ELF-1 (cell line): ENCODE data around the gene CARD14.
A peak's percentile ranks its signal among the peaks of the same experiment; 100 is the strongest.
"Not testable (repeated sequence)": the region's sequence is repeated elsewhere in the genome, so short reads cannot be mapped to it uniquely, and the experiment has no call there.

Experiments
- DNase-seq: peaks from one replicate; pipeline ENCODE4 v3.0.0-alpha.2; 2016; ENCODE audit warnings: low read depth, low spot score

The CARD14 gene

DNA sequence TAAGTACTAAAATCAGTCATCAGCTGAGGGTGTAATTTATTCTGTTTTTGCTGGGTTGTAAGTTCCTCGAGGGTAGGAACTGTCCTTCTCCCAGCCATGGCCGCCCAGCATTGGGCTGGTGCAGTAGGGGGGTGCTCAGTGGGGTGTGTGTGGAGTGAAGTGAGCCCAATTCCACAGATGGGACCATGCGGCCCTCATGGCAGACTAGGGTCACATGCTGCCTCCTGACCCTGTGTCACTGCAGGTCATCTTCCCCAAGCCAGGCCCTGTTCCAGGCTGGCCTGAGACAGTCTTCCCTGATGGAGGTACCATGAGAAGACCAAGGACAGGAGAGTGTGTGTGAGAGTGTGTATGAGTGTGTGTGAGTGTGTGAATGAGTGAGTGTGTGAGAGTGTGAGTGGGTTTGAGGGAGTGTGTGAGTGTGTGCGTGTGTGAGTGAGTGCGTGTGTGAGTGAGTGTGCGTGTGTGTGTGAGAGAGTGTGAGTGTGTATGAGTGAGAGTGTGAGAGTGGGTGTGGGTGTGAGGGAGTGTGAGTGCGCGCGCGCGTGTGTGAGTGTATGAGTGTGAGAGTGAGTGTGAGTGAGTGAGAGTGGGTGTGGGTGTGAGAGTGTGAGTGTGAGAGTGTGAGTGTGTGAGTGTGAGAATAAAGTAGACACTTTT lies 54.1 kb downstream of the CARD14 start:
- no peak for DNase-seq

DNA sequence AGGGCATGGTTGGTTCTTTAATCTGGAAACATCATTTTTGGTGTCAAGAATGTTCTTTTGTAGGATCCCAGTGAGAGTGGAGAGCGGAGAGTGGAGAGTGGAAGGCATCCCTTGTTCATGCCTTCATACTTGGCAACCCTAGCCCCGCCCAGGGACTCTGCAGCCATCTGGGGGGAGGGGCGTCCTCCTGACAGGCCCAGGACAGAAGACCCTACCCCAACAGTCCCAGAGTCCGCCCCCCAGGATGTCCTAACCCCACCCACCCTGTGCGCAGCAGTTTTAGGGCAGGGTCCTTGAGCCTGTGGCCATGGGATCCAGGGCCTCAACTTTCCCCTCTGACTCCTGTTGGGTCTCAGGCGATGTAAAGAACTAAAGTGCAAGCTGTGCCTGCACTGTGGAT lies 54.9 kb downstream of the CARD14 start:
- DNase-seq = peak; percentile 27

- DNase-seq = peak; percentile 75
Measured at GRCh38 chr17:80225230-80225629, 55.4 kb downstream of the CARD14 start.

DNA sequence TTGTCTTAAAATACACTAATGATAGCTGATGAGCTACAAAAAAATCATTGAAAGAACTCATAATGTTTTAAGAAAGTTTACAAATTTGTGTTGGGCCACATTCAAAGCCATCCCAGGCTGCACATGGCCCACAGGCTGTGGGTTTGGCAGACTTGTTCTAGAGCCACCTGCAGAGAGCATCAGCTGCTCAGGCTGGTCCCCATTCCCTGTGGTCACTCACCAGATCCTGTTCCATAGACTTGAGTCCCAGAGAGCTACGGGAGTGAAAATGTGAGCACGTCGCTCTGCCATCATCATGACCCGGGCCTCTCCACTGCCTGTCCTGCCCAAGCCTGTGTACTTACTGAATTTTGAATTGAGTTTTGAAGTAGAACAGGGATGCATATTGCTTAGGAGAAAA lies 57.3 kb downstream of the CARD14 start:
- no peak for DNase-seq

DNA sequence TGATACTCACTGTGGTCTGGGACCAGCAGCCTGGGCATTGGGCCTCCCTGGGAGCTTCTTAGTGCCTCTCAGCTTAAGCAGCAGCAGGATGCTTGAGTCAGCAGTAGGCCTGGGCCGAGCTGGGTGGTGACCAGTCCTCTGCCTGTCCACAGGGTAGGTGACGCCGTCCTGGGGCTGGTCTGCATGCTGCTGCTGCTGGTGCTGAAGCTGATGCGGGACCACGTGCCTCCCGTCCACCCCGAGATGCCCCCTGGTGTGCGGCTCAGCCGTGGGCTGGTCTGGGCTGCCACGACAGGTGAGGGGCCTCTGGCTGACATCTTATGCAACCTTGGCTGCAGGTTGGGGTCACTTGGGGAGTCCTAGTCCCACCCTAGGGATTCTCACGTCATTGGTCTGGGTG lies 57.8 kb downstream of the CARD14 start:
- no peak for DNase-seq

DNA sequence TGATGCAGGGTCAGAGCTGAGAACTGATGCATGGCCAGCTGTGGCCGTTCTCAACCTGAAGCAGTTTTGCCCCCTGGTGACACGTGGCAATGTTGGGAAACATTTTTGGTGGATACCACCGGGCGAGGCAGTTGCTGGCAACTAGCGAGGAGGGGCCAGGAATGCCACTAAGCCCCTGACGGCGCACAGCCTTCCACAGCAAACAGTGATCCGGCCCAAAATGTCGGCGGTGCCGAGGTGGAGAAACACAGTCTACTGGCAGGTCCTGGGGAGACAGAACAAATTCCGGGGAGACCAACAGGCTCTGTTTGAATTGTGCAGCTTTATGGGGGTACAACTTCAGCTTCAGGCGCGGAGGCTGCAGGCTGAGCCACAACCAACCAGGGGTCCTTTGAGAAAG lies 58.6 kb downstream of the CARD14 start:
- DNase-seq = no peak

DNA sequence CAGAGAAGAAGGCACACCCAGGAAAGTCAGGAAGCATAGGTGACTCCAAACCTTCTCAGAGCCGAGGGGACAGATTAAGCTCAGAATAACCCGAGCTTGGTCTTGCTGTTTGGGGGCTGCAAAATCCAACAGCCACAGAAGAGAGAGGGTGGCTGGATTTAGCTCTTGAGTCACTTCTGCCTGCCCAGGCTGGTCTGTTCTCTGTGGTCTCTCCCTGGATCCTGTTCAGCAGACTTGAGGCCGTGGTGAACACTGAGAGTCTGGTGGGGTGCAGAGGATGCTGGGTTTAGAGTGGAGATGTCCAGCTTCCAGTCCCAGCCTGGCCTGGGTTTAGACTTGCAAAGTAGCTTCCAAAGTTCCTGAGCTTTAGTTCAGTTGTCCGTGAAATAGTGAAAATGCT lies 59.2 kb downstream of the CARD14 start:
- DNase-seq = no peak

DNA sequence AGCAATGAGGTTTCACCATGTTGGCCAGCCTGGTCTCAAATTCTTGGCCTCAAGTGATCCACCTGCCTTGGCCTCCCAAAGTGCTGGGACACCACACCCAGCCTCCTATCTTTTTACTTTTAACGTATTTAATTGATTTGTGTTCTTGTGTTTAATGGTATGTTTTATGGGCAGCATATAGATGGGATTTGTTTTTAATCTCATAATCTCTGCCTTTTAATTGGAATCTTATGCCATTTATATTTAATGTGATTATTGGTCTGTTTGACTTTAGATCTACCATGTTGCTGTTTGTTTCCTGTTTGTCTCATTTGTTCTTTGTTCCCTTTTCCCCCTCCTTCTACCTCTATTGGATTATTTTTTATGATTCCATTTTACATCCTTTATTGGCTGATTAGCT lies 62.6 kb downstream of the CARD14 start:
- DNase-seq = no peak

DNA sequence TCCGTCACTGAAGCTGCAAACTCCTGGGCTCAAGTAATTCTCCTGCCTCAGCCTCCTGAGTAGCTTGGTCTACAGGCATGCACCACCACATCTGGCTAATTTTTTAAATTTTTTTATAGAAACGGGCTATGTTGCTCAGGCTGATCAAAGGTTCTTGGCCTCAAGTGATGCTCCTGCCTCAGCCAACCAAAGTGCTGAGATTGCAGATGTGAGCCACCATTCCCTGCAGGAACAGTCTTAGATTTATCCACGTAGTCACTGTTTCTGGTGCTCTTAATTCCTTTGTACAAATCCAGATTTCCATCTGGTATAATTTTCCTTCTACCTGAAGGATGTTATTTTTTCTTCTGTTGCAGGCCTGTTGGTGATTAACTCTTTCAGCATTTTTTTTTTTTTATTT lies 63.4 kb downstream of the CARD14 start:
- no peak for DNase-seq

DNA sequence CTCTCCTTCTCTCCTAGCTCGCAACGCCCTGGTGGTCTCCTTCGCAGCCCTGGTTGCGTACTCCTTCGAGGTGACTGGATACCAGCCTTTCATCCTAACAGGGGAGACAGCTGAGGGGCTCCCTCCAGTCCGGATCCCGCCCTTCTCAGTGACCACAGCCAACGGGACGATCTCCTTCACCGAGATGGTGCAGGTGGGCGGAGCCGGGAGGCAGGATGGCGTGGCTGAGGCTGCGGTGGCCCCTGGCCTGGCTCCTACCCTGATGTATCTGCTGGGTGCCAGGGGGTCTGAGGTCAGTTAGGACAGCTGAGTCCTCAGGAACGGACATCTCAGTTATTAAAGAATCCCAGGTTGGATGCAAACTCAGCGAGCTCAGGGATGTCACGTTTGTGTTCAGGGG lies 67.1 kb downstream of the CARD14 start:
- DNase-seq = no peak

DNA sequence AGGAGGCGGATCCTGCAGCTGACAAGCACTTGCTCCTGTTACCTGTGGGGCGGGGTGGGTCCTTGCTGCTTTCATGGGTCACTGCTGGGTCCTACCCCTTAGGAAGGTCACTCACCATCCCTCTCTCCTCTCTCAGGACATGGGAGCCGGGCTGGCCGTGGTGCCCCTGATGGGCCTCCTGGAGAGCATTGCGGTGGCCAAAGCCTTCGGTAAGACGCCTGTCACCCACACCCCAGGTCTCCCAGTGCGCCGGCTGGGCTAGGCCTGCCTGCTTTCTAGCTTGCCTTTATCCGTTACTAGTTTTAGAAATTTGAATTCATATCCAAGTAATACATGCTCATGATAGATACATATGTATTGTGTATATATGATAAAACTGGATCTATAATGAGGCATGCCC lies 67.6 kb downstream of the CARD14 start:
- no peak for DNase-seq

- no peak for DNase-seq
Measured at GRCh38 chr17:80242505-80242904, 72.7 kb downstream of the CARD14 start.

- no peak for DNase-seq
Measured at GRCh38 chr17:80243526-80244433, 74.0 kb downstream of the CARD14 start.

DNA sequence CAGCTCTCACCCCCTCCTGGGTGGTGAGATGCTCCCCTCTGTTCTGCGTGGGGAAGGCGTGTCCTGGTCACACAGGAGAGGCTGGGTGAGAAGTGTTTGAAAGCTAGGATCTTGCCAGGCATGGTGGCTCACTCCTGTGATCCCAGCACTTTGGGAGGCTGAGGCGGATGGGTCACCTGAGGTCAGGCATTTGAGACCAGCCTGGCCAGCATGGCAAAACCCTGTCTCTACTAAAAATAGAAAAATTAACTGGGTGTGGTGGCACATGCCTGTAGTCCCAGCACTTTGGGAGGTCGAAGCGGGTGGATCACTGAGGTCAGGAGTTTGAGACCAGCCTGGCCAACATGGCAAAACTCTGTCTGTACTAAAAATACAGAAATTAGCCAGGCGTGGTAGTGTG lies 74.6 kb downstream of the CARD14 start:
- not testable (repeated sequence) for DNase-seq

GRCh38 chr17:80244871-80245509 lies 75.2 kb downstream of the CARD14 start:
- peak; percentile 23 for DNase-seq

DNA sequence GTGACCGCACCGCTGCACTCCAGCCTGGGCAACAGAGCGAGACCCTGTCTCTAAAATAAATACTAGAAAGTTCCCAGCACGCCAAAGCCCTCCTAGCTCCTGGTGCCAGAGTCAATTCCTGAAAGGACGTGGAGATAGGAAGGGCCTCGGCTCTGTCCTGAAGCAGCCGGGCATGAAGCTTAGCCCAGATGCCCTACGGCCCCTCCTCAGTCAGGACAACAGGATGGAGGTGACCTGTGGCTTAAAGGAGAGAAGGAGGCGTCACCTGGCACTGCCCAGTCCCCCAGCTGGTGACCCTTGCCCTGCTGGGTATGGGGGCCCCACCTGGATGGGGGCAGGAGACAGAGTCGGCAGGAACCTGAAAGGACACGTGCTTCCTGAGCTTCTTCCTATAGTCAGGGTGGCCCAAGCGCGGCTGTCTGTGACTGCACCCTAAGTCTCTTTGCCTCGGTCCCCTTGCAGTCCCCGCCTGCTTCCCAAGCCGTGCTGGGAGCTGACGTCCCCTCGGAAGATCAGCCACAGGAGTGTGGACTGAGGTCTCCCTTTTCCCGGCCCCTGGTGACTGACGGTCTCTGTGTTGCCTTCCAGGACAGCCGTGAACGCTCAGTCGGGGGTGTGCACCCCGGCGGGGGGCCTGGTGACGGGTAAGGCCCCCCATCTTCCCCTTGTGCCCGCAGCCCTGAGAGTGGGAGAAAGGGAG lies 75.9 kb downstream of the CARD14 start:
- no peak for DNase-seq

- no peak for DNase-seq
Measured at GRCh38 chr17:80246266-80246681, 76.4 kb downstream of the CARD14 start.

- no peak for DNase-seq
Measured at GRCh38 chr17:80246726-80247125, 76.9 kb downstream of the CARD14 start.

DNA sequence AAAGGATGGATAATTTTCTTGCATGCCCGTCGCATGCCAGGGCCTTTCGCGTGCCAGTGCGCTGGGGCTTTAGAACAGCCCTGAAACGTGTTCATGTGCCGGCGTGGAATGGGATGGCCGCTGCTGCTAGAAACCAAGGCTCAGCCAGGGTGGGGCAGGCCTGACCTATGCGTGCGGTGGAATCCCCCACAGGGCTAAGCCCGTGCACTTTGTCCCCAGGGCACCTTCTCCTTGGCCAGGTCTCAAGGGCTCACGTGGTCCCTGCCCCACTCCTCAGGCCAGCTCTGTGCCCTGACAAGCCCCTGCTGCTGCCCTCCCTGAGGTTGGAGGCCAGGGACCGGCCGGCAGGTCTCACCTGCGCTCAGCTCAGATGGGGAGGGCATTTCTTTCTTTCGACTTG lies 77.7 kb downstream of the CARD14 start:
- no peak for DNase-seq

DNA sequence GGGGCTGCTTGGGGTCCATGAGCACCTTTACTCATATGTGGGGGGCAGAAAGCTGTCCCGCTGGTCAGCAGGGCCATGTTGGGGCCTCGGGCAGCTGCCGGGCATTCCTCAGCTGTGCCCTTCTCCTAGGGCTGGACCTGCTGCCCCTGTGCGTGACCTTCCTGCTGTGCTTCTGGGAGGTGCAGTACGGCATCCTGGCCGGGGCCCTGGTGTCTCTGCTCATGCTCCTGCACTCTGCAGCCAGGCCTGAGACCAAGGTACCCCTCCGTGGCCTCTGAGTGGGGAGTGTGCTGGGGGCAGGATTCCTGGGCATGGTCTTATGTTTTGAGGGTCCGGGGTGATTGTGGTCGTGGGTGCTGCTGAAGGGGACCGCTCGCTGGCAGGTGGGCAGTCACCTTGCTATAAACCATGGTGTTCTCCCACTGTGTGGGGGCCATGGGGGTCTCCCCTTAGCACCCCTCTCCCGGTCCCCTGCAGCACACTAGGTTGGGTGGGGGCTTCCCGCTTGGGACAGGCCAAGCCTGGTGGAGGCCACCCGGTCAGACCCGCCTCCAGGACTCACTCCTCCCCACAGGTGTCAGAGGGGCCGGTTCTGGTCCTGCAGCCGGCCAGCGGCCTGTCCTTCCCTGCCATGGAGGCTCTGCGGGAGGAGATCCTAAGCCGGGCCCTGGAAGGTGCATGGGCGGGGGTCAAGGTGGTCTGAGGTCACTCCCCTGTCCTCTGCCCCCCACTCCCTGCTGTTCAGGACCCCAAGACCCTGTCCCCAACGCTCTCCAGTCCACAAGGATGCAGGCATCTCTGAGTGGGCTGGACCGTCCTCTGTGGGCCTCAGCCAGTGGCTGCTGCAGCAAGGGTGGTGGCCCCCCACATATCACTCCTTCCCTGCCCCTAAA lies 78.4 kb downstream of the CARD14 start:
- DNase-seq = no peak
